Left lung (tissue), 10 donors: ENCODE data around the gene BZW2. TPM values are rescaled to one million over a fixed set of nuclear protein-coding genes. Genes with fewer than 3 reads are reported as not detected.

Experiments
- ATAC-seq: fragments of 200-7000 bp; cut with Tn5 transposase; one replicate; pipeline ENCODE4 v1.9.1; 2020; ENCODE audit warnings: moderate library complexity
- DNase-seq, 4 donors: peaks; one replicate each; pipeline ENCODE4 v3.0.0-alpha.2; 2013 to 2020
- H3K27ac ChIP-seq, 2 donors: fragments of 200-600 bp; sonication (generic) in 1 of 2; one replicate each; pipeline versions ENCODE4 v1.5.0 to v1.8.0; 2020 to 2021
- H3K27me3 ChIP-seq, 2 donors: fragments of 200-600 bp; sonication (generic) in 1 of 2; one replicate each; pipeline versions ENCODE4 v1.5.0 to v1.8.0; 2020 to 2021
- H3K36me3 ChIP-seq, 2 donors: fragments of 200-600 bp; sonication (generic) in 1 of 2; one replicate each; pipeline versions ENCODE4 v1.5.0 to v1.8.0; 2020 to 2021
- H3K4me1 ChIP-seq, 2 donors: fragments of 200-600 bp; one replicate each; pipeline ENCODE4 v1.8.0; 2021
- H3K4me3 ChIP-seq, 2 donors: fragments of 200-600 bp; sonication (generic) in 1 of 2; one replicate each; pipeline versions ENCODE4 v1.5.0 to v1.8.0; 2020 to 2021; ENCODE audit warnings: mild to moderate bottlenecking in 1 of 2
- H3K9me3 ChIP-seq, 2 donors: fragments of 200-600 bp; sonication (generic) in 1 of 2; one replicate each; pipeline versions ENCODE4 v1.5.0 to v1.8.0; 2020 to 2021
- intact Hi-C, 2 donors: fragments of 100-400 bp; cut with DNase I; formaldehyde crosslinking; loops; one replicate each; pipeline versions ENCODE4 v1.11.2 to v1.14.2; 2022
- polyA plus RNA-seq, 6 donors: library from polyadenylated mRNA; unstranded; fragments of 120-200 nt; gene quantifications; one replicate each; pipeline ENCODE4 v1.2.1, GENCODE V29; 2013; ENCODE audit not compliant: insufficient read length in 6 of 6
- total RNA-seq, 2 donors: library from RNA; stranded (reverse); fragmentation: NEBNext Ultra II Directional; extraction: Animal tissue kit (Norgen Biotek cat#: 25700); gene quantifications; one replicate each; pipeline ENCODE4 v1.2.1, GENCODE V29; 2021
- TF ChIP-seq, protein P1 (sequence below), 2 donors: fragments of 200-600 bp; sonication (generic) in 1 of 2; IDR thresholded peaks; one replicate each; pipeline versions ENCODE4 v1.5.0 to v1.8.0; 2021; ENCODE audit warnings: antibody characterized with exemption in 2 of 2
- donor health status: DM: no; HTN: yes; CAD: no.
- donor health status: DM: no; HTN: no; CAD: no.

Gene BZW2
- total and polyA plus RNA-seq, 8 donors, result 39.7 to 88.9 (median 77.3) TPM

DNA sequence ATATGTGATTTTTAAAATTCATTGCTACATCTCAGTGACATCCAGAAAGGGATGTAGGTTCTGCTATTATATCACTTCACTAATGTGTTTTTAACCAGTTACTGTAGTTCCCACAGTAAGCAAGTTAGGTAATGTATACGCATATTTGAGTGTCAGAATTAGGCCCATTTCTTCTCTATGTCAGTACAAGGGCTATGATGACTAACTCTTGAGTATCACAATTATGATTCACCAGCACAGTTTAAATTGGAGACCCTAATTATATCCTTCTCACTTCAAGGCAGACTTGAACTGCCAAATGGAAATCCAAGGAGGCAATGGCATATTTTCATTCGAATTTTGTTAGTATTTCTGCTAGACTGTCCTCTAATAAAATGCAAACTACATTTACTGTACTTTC is 23.6 kb downstream of the BZW2 start:
- Histone ChIP-seq H3K27me3 (no peaks in the 10 kb centered on the region), H3K4me1 (peaks cover 12 to 21% of the 10 kb centered on the region in 2 donors), H3K36me3 (peaks cover 0 to 27% of the 10 kb centered on the region in 2 donors), H3K27ac (peak overlapping the region in 1 of 2 donors; percentile 90), H3K9me3 (no peaks in the 10 kb centered on the region), H3K4me3 (no peak overlapping the region)
- TF ChIP-seq, protein P1, sequence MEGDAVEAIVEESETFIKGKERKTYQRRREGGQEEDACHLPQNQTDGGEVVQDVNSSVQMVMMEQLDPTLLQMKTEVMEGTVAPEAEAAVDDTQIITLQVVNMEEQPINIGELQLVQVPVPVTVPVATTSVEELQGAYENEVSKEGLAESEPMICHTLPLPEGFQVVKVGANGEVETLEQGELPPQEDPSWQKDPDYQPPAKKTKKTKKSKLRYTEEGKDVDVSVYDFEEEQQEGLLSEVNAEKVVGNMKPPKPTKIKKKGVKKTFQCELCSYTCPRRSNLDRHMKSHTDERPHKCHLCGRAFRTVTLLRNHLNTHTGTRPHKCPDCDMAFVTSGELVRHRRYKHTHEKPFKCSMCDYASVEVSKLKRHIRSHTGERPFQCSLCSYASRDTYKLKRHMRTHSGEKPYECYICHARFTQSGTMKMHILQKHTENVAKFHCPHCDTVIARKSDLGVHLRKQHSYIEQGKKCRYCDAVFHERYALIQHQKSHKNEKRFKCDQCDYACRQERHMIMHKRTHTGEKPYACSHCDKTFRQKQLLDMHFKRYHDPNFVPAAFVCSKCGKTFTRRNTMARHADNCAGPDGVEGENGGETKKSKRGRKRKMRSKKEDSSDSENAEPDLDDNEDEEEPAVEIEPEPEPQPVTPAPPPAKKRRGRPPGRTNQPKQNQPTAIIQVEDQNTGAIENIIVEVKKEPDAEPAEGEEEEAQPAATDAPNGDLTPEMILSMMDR (IDR thresholded peaks at IDR 0.05), result no peak
- intact Hi-C loops, result no loop called here
- no peak for ATAC-seq
- no peak for DNase-seq

DNA sequence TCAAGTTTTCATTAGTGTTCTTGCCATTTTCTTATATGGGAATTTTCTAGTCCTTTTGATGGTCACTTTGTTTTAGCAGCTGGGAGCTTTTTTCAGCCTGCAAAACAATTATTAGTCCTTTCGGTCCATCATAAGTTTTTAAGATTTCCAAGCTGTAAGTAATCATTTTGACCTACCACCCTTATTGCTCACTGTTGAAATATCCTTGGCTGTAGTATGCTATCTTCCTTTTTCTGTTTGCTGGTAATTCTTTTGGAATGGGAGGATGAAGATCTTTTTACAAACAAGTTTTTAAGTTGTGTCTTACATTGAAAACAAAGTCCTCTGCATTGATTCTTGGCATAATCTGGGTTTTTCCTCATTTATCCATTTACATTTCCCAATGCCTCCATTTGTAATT is 24.0 kb downstream of the BZW2 start:
- Histone ChIP-seq H3K4me1 (peaks cover 12 to 21% of the 10 kb centered on the region in 2 donors), H3K9me3 (no peaks in the 10 kb centered on the region), H3K27ac (peak overlapping the region in 1 of 2 donors; percentile 2), H3K36me3 (peaks cover 0 to 31% of the 10 kb centered on the region in 2 donors), H3K4me3 (no peak overlapping the region), H3K27me3 (no peaks in the 10 kb centered on the region)
- no peak for DNase-seq
- intact Hi-C loops, result no loop called here
- TF ChIP-seq, protein P1 (IDR thresholded peaks at IDR 0.05), result no peak
- no peak for ATAC-seq

DNA sequence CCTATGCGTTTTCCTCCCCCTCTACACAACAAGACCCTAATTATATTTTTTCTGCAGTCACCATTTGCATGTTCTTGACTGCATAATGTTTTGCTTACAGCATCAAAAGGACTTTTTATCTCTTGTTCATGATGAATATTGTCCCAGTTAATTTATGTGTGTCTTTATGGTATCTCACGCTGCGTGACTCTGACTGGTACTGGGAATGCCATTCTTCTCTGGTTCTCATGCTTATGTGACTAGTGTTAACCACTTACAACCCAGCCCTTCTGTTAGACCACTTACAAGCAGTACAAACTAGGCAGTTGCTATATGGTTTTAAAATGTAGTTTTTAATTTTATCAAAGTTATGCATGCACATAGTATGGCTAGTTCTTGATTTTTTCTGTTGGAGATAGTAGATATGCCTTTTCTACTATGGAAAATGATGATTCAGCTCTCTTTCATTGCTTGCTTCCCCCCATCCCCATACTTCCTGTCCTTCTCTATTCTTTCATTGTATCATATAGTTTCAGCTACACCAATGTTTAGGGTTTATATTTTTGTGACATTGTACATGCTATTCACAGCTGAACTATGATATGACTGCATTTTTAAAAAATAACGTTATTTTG is 24.9 kb downstream of the BZW2 start:
- H3K27me3 ChIP-seq, result no peaks in the 10 kb centered on the region
- DNase-seq (no peak), ATAC-seq (no peak)
- TF ChIP-seq, protein P1 (IDR thresholded peaks at IDR 0.05), result no peak
- peaks cover 12 to 21% of the 10 kb centered on the region in 2 donors for H3K4me1 ChIP-seq
- H3K36me3 ChIP-seq, result peaks cover 0 to 36% of the 10 kb centered on the region in 2 donors
- no peak overlapping the region for H3K27ac ChIP-seq
- no peaks in the 10 kb centered on the region for H3K9me3 ChIP-seq
- no peak overlapping the region for H3K4me3 ChIP-seq
- intact Hi-C loops, result no loop called here

DNA sequence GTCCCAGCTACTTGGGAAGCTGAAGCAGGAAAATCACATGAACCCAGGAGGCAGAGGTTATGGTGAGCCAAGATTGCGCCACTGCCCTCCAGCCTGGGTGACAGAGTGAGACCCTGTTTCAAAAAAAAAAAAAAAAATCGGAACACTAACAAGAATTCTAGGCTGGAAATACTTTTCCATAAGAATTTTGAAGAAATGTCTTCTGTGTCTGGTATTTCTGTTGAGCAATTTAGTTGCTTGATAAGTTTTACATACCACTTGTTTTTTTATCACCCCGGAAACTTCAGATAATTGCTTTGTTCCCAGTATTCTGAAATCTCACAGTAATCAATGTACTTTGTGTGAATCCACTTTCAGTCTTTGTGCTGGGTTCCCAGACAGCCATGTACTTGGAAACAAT is 25.8 kb downstream of the BZW2 start:
- Histone ChIP-seq H3K36me3 (peaks cover 0 to 35% of the 10 kb centered on the region in 2 donors), H3K4me1 (peaks cover 12 to 21% of the 10 kb centered on the region in 2 donors), H3K9me3 (no peaks in the 10 kb centered on the region), H3K4me3 (no peak overlapping the region), H3K27ac (no peak overlapping the region), H3K27me3 (no peaks in the 10 kb centered on the region)
- intact Hi-C loops, result no loop called here
- DNase-seq (no peak), ATAC-seq (no peak)
- TF ChIP-seq, protein P1 (IDR thresholded peaks at IDR 0.05), result no peak

DNA sequence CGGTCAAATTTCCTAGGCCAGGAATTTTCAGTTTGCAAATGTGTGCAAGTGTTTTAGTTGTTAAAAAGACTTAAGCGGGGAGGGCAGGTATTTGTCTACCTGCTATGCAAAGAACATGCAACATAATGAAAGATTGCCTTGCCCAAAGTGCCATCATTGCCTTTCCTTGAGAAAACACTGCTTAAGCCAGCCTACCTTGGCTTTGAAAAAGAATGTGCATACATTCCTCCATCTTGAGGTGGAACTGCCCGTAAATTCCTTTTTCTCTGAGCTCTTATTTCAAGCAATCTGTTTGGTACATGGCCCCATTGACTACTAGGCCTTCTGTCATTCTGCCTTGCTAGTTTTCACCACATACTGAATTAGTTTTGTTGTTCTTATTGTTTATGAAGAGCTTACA is 29.3 kb downstream of the BZW2 start:
- H3K36me3 ChIP-seq, result peaks cover 0 to 33% of the 10 kb centered on the region in 2 donors
- no peak overlapping the region for H3K27ac ChIP-seq
- H3K4me3 ChIP-seq, result no peak overlapping the region
- TF ChIP-seq, protein P1 (IDR thresholded peaks at IDR 0.05), result no peak
- no peaks in the 10 kb centered on the region for H3K4me1 ChIP-seq
- intact Hi-C loops, result no loop called here
- DNase-seq (no peak), ATAC-seq (no peak)
- H3K9me3 ChIP-seq, result no peaks in the 10 kb centered on the region
- H3K27me3 ChIP-seq, result no peaks in the 10 kb centered on the region
